GM12878 (cell line): Measurements from ENCODE around the gene ATXN1. TPM values are rescaled to one million over a fixed set of nuclear protein-coding genes. Genes with fewer than 3 reads are reported as not detected.

Experiments
- ATAC-seq: fragments of 200-7000 bp; cut with Tn5 transposase; 3 replicates; pipeline ENCODE4 v1.9.1; 2020; ENCODE audit warnings: mild to moderate bottlenecking, moderate library complexity
- BruUV-seq: library from RNA; stranded (reverse); fragments of 400-500 nt; replicated peaks from 2 replicates; lab custom pipeline; 2021; lab: Mats Ljungman, UMichigan
- CTCF ChIA-PET: fragments of 300-600 bp; sonication (Branson Sonifier 250); formaldehyde crosslinking; extraction: SDS; loops from one replicate; lab custom pipeline; 2021; ENCODE audit warnings: inconsistent platforms; lab: Yijun Ruan, JAX
- POLR2A ChIA-PET: fragments of 350-600 bp; formaldehyde crosslinking; extraction: SDS; loops from one replicate; lab custom pipeline; 2021; ENCODE audit warnings: inconsistent platforms; lab: Charles Lee
- RAD21 ChIA-PET: fragments of 300-600 bp; sonication (Branson Sonifier 250); formaldehyde crosslinking; loops from one replicate; lab custom pipeline; 2023; ENCODE audit warnings: antibody characterized with exemption; ENCODE audit not compliant: unreplicated experiment; lab: Charles Lee
- SMC1A ChIA-PET: fragments of 300-600 bp; sonication (Branson Sonifier 250); formaldehyde crosslinking; loops from one replicate; lab custom pipeline; 2023; ENCODE audit not compliant: unreplicated experiment, uncharacterized antibody; lab: Charles Lee
- DNase-seq: peaks from one replicate; pipeline ENCODE4 v3.0.0-alpha.2; 2011; ENCODE audit warnings: low read depth, low spot score
- FAIRE-seq: peaks from 3 replicates; lab custom pipeline; 2011; peaks lifted over from hg19 to GRCh38; lab: Jason Lieb, UNC
- H2AFZ ChIP-seq: 2 replicates; pipeline ENCODE4 v1.6.0; 2011; ENCODE audit warnings: low read depth, low read length, control low read depth; ENCODE audit not compliant: control insufficient read depth
- H3K27ac ChIP-seq: 2 replicates; pipeline ENCODE4 v1.5.1; 2011; ENCODE audit warnings: control low read depth; ENCODE audit not compliant: control insufficient read depth, insufficient read depth
- H3K27me3 ChIP-seq, 2 experiments: replicated peaks in 1 of 2; 2 replicates each; pipeline versions ENCODE4 v1.6.0 to v1.6.1; 2011; ENCODE audit warnings: low read length in 1 of 2; ENCODE audit not compliant: control insufficient read depth in 2 of 2, insufficient read depth in 2 of 2
- H3K36me3 ChIP-seq, 2 experiments: 2 replicates each; pipeline ENCODE4 v1.5.1; 2011; ENCODE audit warnings: low read length in 1 of 2; ENCODE audit not compliant: control insufficient read depth in 2 of 2, insufficient read depth in 2 of 2
- H3K4me1 ChIP-seq: 2 replicates; pipeline ENCODE4 v1.6.1; 2011; ENCODE audit warnings: mild to moderate bottlenecking, low read length, moderate library complexity, mixed read lengths; ENCODE audit not compliant: control insufficient read depth, insufficient read depth
- H3K4me2 ChIP-seq: 2 replicates; pipeline ENCODE4 v1.6.0; 2011; ENCODE audit warnings: control low read depth; ENCODE audit not compliant: control insufficient read depth, insufficient read depth
- H3K4me3 ChIP-seq: fragments of 200-600 bp; sonication (generic); 2 replicates; pipeline ENCODE4 v1.5.1; 2016
- H3K79me2 ChIP-seq: 2 replicates; pipeline ENCODE4 v1.6.0; 2011; ENCODE audit warnings: low read length; ENCODE audit not compliant: control insufficient read depth, insufficient read depth
- H3K9ac ChIP-seq: 2 replicates; pipeline ENCODE4 v1.8.0; 2011; ENCODE audit warnings: low read length, control low read depth, mixed read lengths; ENCODE audit not compliant: control insufficient read depth, insufficient read depth
- H3K9me3 ChIP-seq: replicated peaks from 3 replicates; pipeline ENCODE4 v1.5.1; 2011; ENCODE audit warnings: mild to moderate bottlenecking, low read length; ENCODE audit not compliant: control insufficient read depth, insufficient read depth
- H4K20me1 ChIP-seq: 2 replicates; pipeline ENCODE4 v1.6.0; 2011; ENCODE audit not compliant: control insufficient read depth, insufficient read depth
- BMI1 ChIP-seq: fragments of 450-650 bp; IDR thresholded peaks from 2 replicates; pipeline ENCODE4 v1.6.1; 2016; ENCODE audit warnings: mild to moderate bottlenecking, moderate library complexity, borderline replicate concordance
- DPF2 ChIP-seq: fragments of 450-650 bp; IDR thresholded peaks from 2 replicates; pipeline ENCODE4 v1.6.1; 2017; ENCODE audit warnings: mild to moderate bottlenecking
- ETV6 ChIP-seq, 2 experiments: fragments of 450-650 bp in 1 of 2; IDR thresholded peaks in 1 of 2; conservative IDR thresholded peaks in 1 of 2; 2 replicates each; pipeline ENCODE4 v1.6.1; 2014; ENCODE audit warnings: antibody characterized with exemption in 1 of 2, borderline replicate concordance in 1 of 2, low read depth in 1 of 2, mild to moderate bottlenecking in 1 of 2, moderate library complexity in 1 of 2
- FOS ChIP-seq: IDR thresholded peaks from 3 replicates; pipeline ENCODE4 v1.6.1; 2011; ENCODE audit warnings: borderline replicate concordance; ENCODE audit not compliant: insufficient read length; ENCODE audit errors: extremely low read depth
- FOXK2 ChIP-seq: fragments of 450-650 bp; IDR thresholded peaks from 2 replicates; pipeline ENCODE4 v1.6.1; 2017; ENCODE audit warnings: mild to moderate bottlenecking, moderate library complexity
- MEF2B ChIP-seq: fragments of 450-650 bp; IDR thresholded peaks from 2 replicates; pipeline ENCODE4 v1.6.1; 2018; ENCODE audit warnings: mild to moderate bottlenecking, moderate library complexity; ENCODE audit not compliant: partially characterized antibody, poor library complexity, severe bottlenecking
- MTA2 ChIP-seq: fragments of 450-650 bp; IDR thresholded peaks from 2 replicates; pipeline ENCODE4 v1.6.1; 2016; ENCODE audit warnings: low read depth, mild to moderate bottlenecking, moderate library complexity
- RB1 ChIP-seq: fragments of 450-650 bp; formaldehyde crosslinking; IDR thresholded peaks from 2 replicates; pipeline ENCODE4 v1.6.1; 2017; ENCODE audit warnings: mild to moderate bottlenecking, borderline replicate concordance
- ZBED1 ChIP-seq: IDR thresholded peaks from 2 replicates; pipeline ENCODE4 v1.6.1; 2016; ENCODE audit warnings: borderline replicate concordance
- ZNF24 ChIP-seq: fragments of 450-650 bp; IDR thresholded peaks from 2 replicates; pipeline ENCODE4 v1.6.1; 2017; ENCODE audit warnings: antibody characterized with exemption, mild to moderate bottlenecking
- WGBS: methylation state at CpG from one replicate; pipeline ENCODE4 v1.1.6; 2016; ENCODE audit warnings: low lambda C conversion rate; ENCODE audit not compliant: insufficient replicate concordance, insufficient coverage; ENCODE audit errors: missing lambda C conversion rate; 5-methylcytosine and 5-hydroxymethylcytosine counted together
- in situ Hi-C: fragments of 300-500 bp; cut with MboI; formaldehyde crosslinking; loops from 9 replicates; pipeline ENCODE4 v1.14.3; 2018; ENCODE audit warnings: mixed read lengths
- intact Hi-C: fragments of 100-400 bp; cut with micrococcal nuclease; formaldehyde crosslinking; loops from one replicate; pipeline ENCODE4 v1.14.2; 2022; ENCODE audit not compliant: unreplicated experiment
- polyA plus RNA-seq, 11 experiments: library from polyadenylated mRNA; depleted of rRNA in 4 of 11; unstranded in 6 of 11; stranded (reverse) in 5 of 11; fragments of >200 nt; fragmentation: Nextera tagmentation in 4 of 11; fragmentation: Illumina TruSeq in 1 of 11; extraction: Ambion mirVana in 4 of 11; extraction: Trizol in 1 of 11; gene quantifications; 1 replicate in 1 of 11; 2 replicates in 10 of 11; pipeline versions ENCODE4 v1.2.1 to v1.2.3, GENCODE V29; 2011 to 2016; ENCODE audit warnings: inconsistent platforms in 2 of 11, missing spikeins in 2 of 11, low read depth in 1 of 11
- total RNA-seq, 4 experiments: library from RNA; depleted of rRNA in 3 of 4; stranded (reverse); fragments of >200 nt in 3 of 4; fragmentation: Illumina TruSeq in 1 of 4; extraction: Trizol in 1 of 4; gene quantifications; 2 replicates each; pipeline versions ENCODE4 v1.2.1 to v1.2.3, GENCODE V29; 2013 to 2021
- TF ChIP-seq, protein P1 (sequence below): fragments of 150-350 bp; IDR thresholded peaks from 2 replicates; pipeline ENCODE4 v1.6.1; 2016; ENCODE audit warnings: low read depth, low read length
- TF ChIP-seq, protein P2 (sequence below): IDR thresholded peaks from 2 replicates; pipeline ENCODE4 v1.6.1; 2012; ENCODE audit warnings: improper control_type of control experiment, low read depth, low read length; ENCODE audit not compliant: insufficient replicate concordance

Gene ATXN1
- total and polyA plus RNA-seq, 10 of the 15 experiments (the other 5 are each of a cell fraction or from before 2014, with no cell fraction given), result 12.2 to 51.2 (median 20.5) TPM

DNA sequence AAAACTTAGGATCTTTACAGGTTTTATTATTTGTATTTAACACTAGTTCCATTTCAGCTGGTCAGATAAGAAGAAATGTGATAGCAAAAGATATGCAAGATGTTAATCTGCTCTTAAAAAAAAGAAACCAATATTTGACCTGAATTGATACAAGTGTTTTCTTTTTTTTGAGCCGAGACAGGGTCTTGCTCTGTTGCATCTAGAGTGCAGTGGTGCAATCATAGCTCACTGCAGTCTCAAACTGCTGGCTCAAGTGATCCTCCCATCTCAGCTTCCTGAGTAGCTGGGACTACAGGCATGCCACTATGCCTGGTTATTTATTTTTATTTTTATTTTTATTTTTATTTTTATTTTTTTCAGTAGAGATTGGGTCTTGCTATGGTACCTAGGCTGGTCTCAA is 389.9 kb downstream of the ATXN1 start (continued):
- TF ChIP-seq FOXK2 (no peak), RB1 (no peak)

DNA sequence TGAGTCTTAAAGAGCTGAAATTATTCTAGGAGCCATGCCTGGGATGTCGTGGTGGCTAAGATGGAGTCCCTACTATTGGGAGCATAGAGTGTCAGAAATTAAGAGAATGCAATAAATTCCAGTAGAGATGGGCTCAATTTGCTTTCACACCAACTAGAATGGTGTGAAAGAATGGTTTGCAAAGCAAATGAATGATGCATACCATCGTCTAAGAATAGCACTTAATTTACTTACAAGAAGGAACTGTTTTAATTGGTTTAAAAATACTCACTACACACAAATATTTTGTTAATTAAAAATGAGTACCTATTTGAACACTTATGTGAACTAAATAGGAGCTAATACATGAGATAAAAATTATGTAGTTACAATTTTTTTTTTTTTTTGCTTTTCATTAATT is 390.3 kb downstream of the ATXN1 start:
- no peak overlapping the region for H3K4me3 ChIP-seq
- no peak overlapping the region for H3K9ac ChIP-seq
- no peak overlapping the region for H2AFZ ChIP-seq
- peaks cover 2% of the 10 kb centered on the region; the same call in 1 of the 2 replicates for H3K79me2 ChIP-seq
- DNase-seq (no peak), FAIRE-seq (no peak), ATAC-seq (peak; percentile 49)
- peaks cover 2% of the 10 kb centered on the region; the same call in 2 of the 3 replicates for H3K9me3 ChIP-seq
- BruUV-seq, result no TSS peak
- CTCF ChIA-PET, result interaction anchor here (0.7 to 1.6 kb wide), 14 partner anchors 9 to 400 kb away, joined by 3 to 10 read pairs (median 4); no protein-coding TSS in a partner anchor
- WGBS, result 2% methylated on average over 2 of the region's 2 CpGs
- H3K4me2 ChIP-seq, result no peak overlapping the region
- no peaks in the 10 kb centered on the region for H3K27me3 ChIP-seq
- POLR2A ChIA-PET, result interaction anchor here (0.6 to 1.2 kb wide), 5 partner anchors 20 to 272 kb away, joined by 3 to 4 read pairs (median 3); no protein-coding TSS in a partner anchor
- RAD21 ChIA-PET, result interaction anchor here (0.6 to 2.9 kb wide), 13 partner anchors 24 to 630 kb away, joined by 3 to 13 read pairs (median 3); no protein-coding TSS in a partner anchor
- H3K4me1 ChIP-seq, result peaks cover 16% of the 10 kb centered on the region
- in situ Hi-C loops, result no loop called here
- SMC1A ChIA-PET, result interaction anchor here (0.6 to 3.0 kb wide), 26 partner anchors 9 to 594 kb away, joined by 3 to 18 read pairs (median 4); no protein-coding TSS in a partner anchor
- no peaks in the 10 kb centered on the region for H4K20me1 ChIP-seq
- intact Hi-C loops, result no loop called here
- peaks cover 0 to 1% of the 10 kb centered on the region in 2 experiments; a peak in 3 of 4 replicates for H3K36me3 ChIP-seq
- H3K27ac ChIP-seq, result no peak overlapping the region
- no peak for TF ChIP-seq ZBED1
- TF ChIP-seq FOS, result no peak
- TF ChIP-seq MEF2B, result peak; percentile 59
- peak; percentile 75 for TF ChIP-seq MTA2
- TF ChIP-seq, protein P1, sequence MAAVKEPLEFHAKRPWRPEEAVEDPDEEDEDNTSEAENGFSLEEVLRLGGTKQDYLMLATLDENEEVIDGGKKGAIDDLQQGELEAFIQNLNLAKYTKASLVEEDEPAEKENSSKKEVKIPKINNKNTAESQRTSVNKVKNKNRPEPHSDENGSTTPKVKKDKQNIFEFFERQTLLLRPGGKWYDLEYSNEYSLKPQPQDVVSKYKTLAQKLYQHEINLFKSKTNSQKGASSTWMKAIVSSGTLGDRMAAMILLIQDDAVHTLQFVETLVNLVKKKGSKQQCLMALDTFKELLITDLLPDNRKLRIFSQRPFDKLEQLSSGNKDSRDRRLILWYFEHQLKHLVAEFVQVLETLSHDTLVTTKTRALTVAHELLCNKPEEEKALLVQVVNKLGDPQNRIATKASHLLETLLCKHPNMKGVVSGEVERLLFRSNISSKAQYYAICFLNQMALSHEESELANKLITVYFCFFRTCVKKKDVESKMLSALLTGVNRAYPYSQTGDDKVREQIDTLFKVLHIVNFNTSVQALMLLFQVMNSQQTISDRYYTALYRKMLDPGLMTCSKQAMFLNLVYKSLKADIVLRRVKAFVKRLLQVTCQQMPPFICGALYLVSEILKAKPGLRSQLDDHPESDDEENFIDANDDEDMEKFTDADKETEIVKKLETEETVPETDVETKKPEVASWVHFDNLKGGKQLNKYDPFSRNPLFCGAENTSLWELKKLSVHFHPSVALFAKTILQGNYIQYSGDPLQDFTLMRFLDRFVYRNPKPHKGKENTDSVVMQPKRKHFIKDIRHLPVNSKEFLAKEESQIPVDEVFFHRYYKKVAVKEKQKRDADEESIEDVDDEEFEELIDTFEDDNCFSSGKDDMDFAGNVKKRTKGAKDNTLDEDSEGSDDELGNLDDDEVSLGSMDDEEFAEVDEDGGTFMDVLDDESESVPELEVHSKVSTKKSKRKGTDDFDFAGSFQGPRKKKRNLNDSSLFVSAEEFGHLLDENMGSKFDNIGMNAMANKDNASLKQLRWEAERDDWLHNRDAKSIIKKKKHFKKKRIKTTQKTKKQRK, result no peak
- no peak for TF ChIP-seq BMI1
- TF ChIP-seq, protein P2, sequence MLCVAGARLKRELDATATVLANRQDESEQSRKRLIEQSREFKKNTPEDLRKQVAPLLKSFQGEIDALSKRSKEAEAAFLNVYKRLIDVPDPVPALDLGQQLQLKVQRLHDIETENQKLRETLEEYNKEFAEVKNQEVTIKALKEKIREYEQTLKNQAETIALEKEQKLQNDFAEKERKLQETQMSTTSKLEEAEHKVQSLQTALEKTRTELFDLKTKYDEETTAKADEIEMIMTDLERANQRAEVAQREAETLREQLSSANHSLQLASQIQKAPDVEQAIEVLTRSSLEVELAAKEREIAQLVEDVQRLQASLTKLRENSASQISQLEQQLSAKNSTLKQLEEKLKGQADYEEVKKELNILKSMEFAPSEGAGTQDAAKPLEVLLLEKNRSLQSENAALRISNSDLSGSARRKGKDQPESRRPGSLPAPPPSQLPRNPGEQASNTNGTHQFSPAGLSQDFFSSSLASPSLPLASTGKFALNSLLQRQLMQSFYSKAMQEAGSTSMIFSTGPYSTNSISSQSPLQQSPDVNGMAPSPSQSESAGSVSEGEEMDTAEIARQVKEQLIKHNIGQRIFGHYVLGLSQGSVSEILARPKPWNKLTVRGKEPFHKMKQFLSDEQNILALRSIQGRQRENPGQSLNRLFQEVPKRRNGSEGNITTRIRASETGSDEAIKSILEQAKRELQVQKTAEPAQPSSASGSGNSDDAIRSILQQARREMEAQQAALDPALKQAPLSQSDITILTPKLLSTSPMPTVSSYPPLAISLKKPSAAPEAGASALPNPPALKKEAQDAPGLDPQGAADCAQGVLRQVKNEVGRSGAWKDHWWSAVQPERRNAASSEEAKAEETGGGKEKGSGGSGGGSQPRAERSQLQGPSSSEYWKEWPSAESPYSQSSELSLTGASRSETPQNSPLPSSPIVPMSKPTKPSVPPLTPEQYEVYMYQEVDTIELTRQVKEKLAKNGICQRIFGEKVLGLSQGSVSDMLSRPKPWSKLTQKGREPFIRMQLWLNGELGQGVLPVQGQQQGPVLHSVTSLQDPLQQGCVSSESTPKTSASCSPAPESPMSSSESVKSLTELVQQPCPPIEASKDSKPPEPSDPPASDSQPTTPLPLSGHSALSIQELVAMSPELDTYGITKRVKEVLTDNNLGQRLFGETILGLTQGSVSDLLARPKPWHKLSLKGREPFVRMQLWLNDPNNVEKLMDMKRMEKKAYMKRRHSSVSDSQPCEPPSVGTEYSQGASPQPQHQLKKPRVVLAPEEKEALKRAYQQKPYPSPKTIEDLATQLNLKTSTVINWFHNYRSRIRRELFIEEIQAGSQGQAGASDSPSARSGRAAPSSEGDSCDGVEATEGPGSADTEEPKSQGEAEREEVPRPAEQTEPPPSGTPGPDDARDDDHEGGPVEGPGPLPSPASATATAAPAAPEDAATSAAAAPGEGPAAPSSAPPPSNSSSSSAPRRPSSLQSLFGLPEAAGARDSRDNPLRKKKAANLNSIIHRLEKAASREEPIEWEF, result no peak
- TF ChIP-seq ZNF24, result peak; percentile 73; the same call in 1 of the 2 replicates
- TF ChIP-seq DPF2, result 0 out of 2 replicates have a peak, but pooled peaks have one; percentile 26
- no peak for TF ChIP-seq ETV6 (conservative IDR thresholded peaks at IDR 0.05 in 1 of 2, IDR thresholded peaks at IDR 0.05 in 1 of 2; ENCODE audit: borderline replicate concordance in 1 of 2, low read depth in 1 of 2)
